ENCODE results near the gene GRK4.

DNA sequence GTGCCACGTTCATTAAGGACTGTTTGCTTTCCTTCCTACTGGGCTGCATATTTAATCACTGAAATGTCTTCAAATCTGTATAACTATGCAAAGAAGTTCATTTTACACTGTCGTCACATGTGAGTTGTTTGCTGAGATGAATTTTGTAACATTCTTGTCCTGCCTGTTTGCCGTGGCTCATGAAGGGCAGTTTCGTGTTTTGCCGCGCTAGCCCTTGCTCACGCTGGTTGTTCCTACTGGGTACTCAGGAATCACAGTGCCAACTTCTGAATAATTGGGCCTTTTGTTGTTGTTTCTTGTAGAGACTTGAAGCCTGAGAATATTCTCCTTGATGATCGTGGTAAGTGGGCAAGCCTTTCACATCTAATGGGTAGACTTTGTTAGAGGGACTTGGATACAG, 58.7 kb downstream of the GRK4 start:
- TF ChIP-seq CTCF (IDR thresholded peaks at IDR 0.05) (no peak), POLR2A (IDR thresholded peaks at IDR 0.05) (no peak)
